ENCODE results near the gene DBX1. TPM values are rescaled to one million over a fixed set of nuclear protein-coding genes. Genes with fewer than 3 reads are reported as not detected.
"Not testable (repeated sequence)": the region's sequence is repeated elsewhere in the genome, so short reads cannot be mapped to it uniquely, and the experiment has no call there.

DBX1 gene
- total RNA-seq, 4 donors from 2014 or later, result not detected

- H3K27ac ChIP-seq, result no peak overlapping the region
- no peaks in the 10 kb centered on the region for H3K9me3 ChIP-seq
- no peaks in the 10 kb centered on the region for H3K36me3 ChIP-seq
- 86 to 98% methylated on average over 5 of the region's 5 CpGs for WGBS, 2 donors
- H3K4me1 ChIP-seq, result peaks cover 0 to 3% of the 10 kb centered on the region in 2 donors
- intact Hi-C loops (cut with DNase I), result loop anchor here (5.0 to 10.0 kb wide), 3 partner anchors 188 to 1060 kb away; no protein-coding TSS in a partner anchor
- H3K4me3 ChIP-seq (replicated peaks in 1 of 3), result no peak overlapping the region
- no peak for DNase-seq
- H3K27me3 ChIP-seq, result no peaks in the 10 kb centered on the region
- no peak for TF ChIP-seq POLR2A (IDR thresholded peaks at IDR 0.05)
- TF ChIP-seq, protein P1, sequence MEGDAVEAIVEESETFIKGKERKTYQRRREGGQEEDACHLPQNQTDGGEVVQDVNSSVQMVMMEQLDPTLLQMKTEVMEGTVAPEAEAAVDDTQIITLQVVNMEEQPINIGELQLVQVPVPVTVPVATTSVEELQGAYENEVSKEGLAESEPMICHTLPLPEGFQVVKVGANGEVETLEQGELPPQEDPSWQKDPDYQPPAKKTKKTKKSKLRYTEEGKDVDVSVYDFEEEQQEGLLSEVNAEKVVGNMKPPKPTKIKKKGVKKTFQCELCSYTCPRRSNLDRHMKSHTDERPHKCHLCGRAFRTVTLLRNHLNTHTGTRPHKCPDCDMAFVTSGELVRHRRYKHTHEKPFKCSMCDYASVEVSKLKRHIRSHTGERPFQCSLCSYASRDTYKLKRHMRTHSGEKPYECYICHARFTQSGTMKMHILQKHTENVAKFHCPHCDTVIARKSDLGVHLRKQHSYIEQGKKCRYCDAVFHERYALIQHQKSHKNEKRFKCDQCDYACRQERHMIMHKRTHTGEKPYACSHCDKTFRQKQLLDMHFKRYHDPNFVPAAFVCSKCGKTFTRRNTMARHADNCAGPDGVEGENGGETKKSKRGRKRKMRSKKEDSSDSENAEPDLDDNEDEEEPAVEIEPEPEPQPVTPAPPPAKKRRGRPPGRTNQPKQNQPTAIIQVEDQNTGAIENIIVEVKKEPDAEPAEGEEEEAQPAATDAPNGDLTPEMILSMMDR (IDR thresholded peaks at IDR 0.05), result no peak
Observed at GRCh38 chr11:20134991-20135736, 25.1 kb downstream of the DBX1 start.

- Histone ChIP-seq H3K36me3 (no peaks in the 10 kb centered on the region), H3K9me3 (no peaks in the 10 kb centered on the region), H3K27ac (no peak overlapping the region), H3K4me1 (peaks cover 0 to 3% of the 10 kb centered on the region in 2 donors), H3K4me3 (replicated peaks in 1 of 3) (no peak overlapping the region), H3K27me3 (no peaks in the 10 kb centered on the region)
- intact Hi-C loops (cut with DNase I), result loop anchor here (5.0 to 10.0 kb wide), 3 partner anchors 185 to 1058 kb away; no protein-coding TSS in a partner anchor
- TF ChIP-seq POLR2A (IDR thresholded peaks at IDR 0.05), result no peak
- TF ChIP-seq, protein P1 (IDR thresholded peaks at IDR 0.05), result no peak
- no peak for DNase-seq
- 52 to 55% methylated on average over 8 of the region's 8 CpGs for WGBS, 2 donors
Observed at GRCh38 chr11:20132667-20133039, 27.6 kb downstream of the DBX1 start.

- H3K27me3 ChIP-seq, result no peaks in the 10 kb centered on the region
- no peaks in the 10 kb centered on the region for H3K36me3 ChIP-seq
- intact Hi-C loops (cut with DNase I), result loop anchor here (5.0 to 10.0 kb wide), 3 partner anchors 185 to 1057 kb away; no protein-coding TSS in a partner anchor
- H3K4me1 ChIP-seq, result peaks cover 0 to 3% of the 10 kb centered on the region in 2 donors
- 10 to 20% methylated on average over 40 to 47 of the region's 51 CpGs for WGBS, 2 donors
- peak overlapping the region; percentile 1 to 30 (median 19) for H3K4me3 ChIP-seq (replicated peaks in 1 of 3)
- DNase-seq, result peak; percentile 66 to 72
- no peak for TF ChIP-seq POLR2A (IDR thresholded peaks at IDR 0.05)
- TF ChIP-seq, protein P1 (IDR thresholded peaks at IDR 0.05), result peak; percentile 76 to 94 (median 89)
- H3K9me3 ChIP-seq, result no peaks in the 10 kb centered on the region
- H3K27ac ChIP-seq, result no peak overlapping the region
Observed at GRCh38 chr11:20131788-20132666, 28.2 kb downstream of the DBX1 start.

GRCh38 chr11:20129665-20130064 is 30.6 kb downstream of the DBX1 start:
- no peak overlapping the region for H3K27ac ChIP-seq
- TF ChIP-seq POLR2A (IDR thresholded peaks at IDR 0.05), result no peak
- TF ChIP-seq, protein P1 (IDR thresholded peaks at IDR 0.05), result no peak
- intact Hi-C loops (cut with DNase I), result loop anchor here (5.0 to 10.0 kb wide), 4 partner anchors 182 to 1055 kb away; no protein-coding TSS in a partner anchor
- no peak for DNase-seq
- no peak overlapping the region for H3K4me3 ChIP-seq (replicated peaks in 1 of 3)
- WGBS, 2 donors, result 86 to 91% methylated on average over 4 of the region's 4 CpGs
- H3K36me3 ChIP-seq, result no peaks in the 10 kb centered on the region
- no peaks in the 10 kb centered on the region for H3K9me3 ChIP-seq
- no peaks in the 10 kb centered on the region for H3K27me3 ChIP-seq
- peaks cover 10 to 17% of the 10 kb centered on the region in 2 donors for H3K4me1 ChIP-seq

- not testable (repeated sequence) for H3K9me3 ChIP-seq
- WGBS, 2 donors, result 87 to 88% methylated on average over 7 of the region's 7 CpGs
- intact Hi-C loops (cut with DNase I), result loop anchor here (5.0 kb wide), 1 partner anchor 219 kb away; no protein-coding TSS in a partner anchor
Observed at GRCh38 chr11:20128528-20128825, 31.8 kb downstream of the DBX1 start.

More at GRCh38 chr11:20128528-20128825, 31.8 kb downstream of the DBX1 start:
- not testable (repeated sequence) for H3K27ac ChIP-seq; H3K4me3 ChIP-seq (replicated peaks in 1 of 3); DNase-seq; H3K36me3 ChIP-seq; H3K27me3 ChIP-seq
- peaks cover 10 to 17% of the 10 kb centered on the region in 2 donors for H3K4me1 ChIP-seq

Data from thyroid gland (tissue), 4 donors.